Measurements from ENCODE around the gene PITRM1. TPM values are rescaled to one million over a fixed set of nuclear protein-coding genes. Genes with fewer than 3 reads are reported as not detected.

Gene PITRM1
- total and polyA plus RNA-seq, 2 experiments from 2014 or later: 44.1 to 45.9 TPM

DNA sequence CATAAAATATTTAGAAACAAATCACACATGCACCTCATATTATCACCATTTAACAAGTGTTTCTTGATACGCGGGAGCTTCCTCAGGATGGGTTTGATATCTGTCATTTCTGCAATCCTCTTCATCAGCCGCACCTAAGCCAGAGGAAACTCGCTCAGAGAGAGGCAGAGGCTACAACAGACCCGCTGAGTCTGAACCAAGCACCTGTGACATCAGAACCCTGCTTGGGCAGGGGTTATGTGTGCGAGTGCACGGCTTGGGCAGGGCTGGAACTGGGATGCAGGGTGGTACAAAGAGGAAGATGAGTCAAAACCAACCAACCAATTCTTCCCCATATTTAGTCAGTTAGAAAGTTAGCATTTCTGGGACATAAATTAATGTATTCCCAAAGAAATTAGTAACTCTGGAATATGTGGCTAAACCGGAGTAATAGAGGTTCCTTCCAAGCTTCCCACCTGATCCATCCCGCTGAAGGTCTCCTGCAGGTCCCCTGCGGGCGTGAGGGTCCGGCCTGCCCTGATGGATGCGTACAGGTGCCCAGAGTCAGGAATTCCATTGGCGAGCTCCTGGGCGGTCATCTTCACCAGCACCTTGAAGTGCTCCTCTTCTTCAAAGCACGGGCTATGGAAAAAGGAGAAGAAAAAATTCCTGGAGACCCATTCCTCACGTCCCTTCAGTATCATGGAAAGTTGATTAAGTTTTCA is 25.3 kb downstream of the PITRM1 start:
- H2AFZ ChIP-seq: no peak overlapping the region
- H3K9me2 ChIP-seq (replicated peaks; ENCODE audit: insufficient read depth): no peaks in the 10 kb centered on the region
- 97% methylated on average over 17 of the region's 17 CpGs for WGBS (ENCODE audit: low lambda C conversion rate, missing lambda C conversion rate)
- H3K9me3 ChIP-seq (ENCODE audit: low read depth): no peaks in the 10 kb centered on the region
- H3K27me3 ChIP-seq: no peaks in the 10 kb centered on the region
- H3K4me2 ChIP-seq: no peak overlapping the region
- H3K36me3 ChIP-seq (replicated peaks; ENCODE audit: insufficient read depth, low read depth): no peaks in the 10 kb centered on the region
- no peaks in the 10 kb centered on the region for H3K4me1 ChIP-seq (ENCODE audit: insufficient read depth)
- TF ChIP-seq EZH2phosphoT487 (IDR thresholded peaks at IDR 0.05; ENCODE audit: low read depth, severe bottlenecking, unreplicated experiment): no peak
- TF ChIP-seq, protein P1, sequence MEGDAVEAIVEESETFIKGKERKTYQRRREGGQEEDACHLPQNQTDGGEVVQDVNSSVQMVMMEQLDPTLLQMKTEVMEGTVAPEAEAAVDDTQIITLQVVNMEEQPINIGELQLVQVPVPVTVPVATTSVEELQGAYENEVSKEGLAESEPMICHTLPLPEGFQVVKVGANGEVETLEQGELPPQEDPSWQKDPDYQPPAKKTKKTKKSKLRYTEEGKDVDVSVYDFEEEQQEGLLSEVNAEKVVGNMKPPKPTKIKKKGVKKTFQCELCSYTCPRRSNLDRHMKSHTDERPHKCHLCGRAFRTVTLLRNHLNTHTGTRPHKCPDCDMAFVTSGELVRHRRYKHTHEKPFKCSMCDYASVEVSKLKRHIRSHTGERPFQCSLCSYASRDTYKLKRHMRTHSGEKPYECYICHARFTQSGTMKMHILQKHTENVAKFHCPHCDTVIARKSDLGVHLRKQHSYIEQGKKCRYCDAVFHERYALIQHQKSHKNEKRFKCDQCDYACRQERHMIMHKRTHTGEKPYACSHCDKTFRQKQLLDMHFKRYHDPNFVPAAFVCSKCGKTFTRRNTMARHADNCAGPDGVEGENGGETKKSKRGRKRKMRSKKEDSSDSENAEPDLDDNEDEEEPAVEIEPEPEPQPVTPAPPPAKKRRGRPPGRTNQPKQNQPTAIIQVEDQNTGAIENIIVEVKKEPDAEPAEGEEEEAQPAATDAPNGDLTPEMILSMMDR (IDR thresholded peaks at IDR 0.05; ENCODE audit: poor library complexity): no peak
- TF ChIP-seq EZH2 (IDR thresholded peaks at IDR 0.05; ENCODE audit: borderline replicate concordance): no peak
- no peaks in the 10 kb centered on the region for H3K79me2 ChIP-seq
- H4K20me1 ChIP-seq (ENCODE audit: insufficient read depth, poor library complexity, severe bottlenecking): no peaks in the 10 kb centered on the region
- H3K4me3 ChIP-seq: no peak overlapping the region
- no peak for DNase-seq (ENCODE audit: low spot score)
- H3K27ac ChIP-seq: no peak overlapping the region

DNA sequence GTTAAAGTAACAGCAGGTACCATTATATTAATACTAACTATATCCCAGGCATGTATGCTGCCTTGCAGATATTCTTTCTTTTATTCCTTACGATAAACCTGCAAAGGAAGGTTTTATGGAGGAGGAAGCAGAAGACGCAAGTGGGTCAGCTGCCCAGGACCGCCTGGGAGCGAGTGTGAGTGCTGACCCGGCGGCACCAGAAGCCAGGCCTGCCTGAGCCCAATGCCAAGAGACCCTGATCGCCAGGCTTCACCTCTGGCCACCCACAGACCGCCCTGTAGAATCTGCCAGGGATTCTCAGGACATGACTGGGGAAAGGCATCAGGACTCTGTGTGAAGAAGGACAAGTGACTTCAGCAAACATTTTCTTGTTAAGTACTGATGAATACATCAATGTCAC is 26.3 kb downstream of the PITRM1 start:
- H3K4me2 ChIP-seq: no peak overlapping the region
- H3K4me1 ChIP-seq (ENCODE audit: insufficient read depth): no peaks in the 10 kb centered on the region
- H3K79me2 ChIP-seq: no peaks in the 10 kb centered on the region
- H3K9me3 ChIP-seq (ENCODE audit: low read depth): no peaks in the 10 kb centered on the region
- DNase-seq (ENCODE audit: low spot score): no peak
- TF ChIP-seq EZH2 (IDR thresholded peaks at IDR 0.05; ENCODE audit: borderline replicate concordance): no peak
- no peak for TF ChIP-seq EZH2phosphoT487 (IDR thresholded peaks at IDR 0.05; ENCODE audit: low read depth, severe bottlenecking, unreplicated experiment)
- TF ChIP-seq, protein P1 (IDR thresholded peaks at IDR 0.05; ENCODE audit: poor library complexity): no peak
- H4K20me1 ChIP-seq (ENCODE audit: insufficient read depth, poor library complexity, severe bottlenecking): no peaks in the 10 kb centered on the region
- H3K27ac ChIP-seq: no peak overlapping the region
- no peak overlapping the region for H2AFZ ChIP-seq
- no peaks in the 10 kb centered on the region for H3K27me3 ChIP-seq
- H3K4me3 ChIP-seq: no peak overlapping the region
- WGBS (ENCODE audit: low lambda C conversion rate, missing lambda C conversion rate): 99% methylated on average over 8 of the region's 8 CpGs
- H3K9me2 ChIP-seq (replicated peaks; ENCODE audit: insufficient read depth): no peaks in the 10 kb centered on the region
- no peaks in the 10 kb centered on the region for H3K36me3 ChIP-seq (replicated peaks; ENCODE audit: insufficient read depth, low read depth)

DNA sequence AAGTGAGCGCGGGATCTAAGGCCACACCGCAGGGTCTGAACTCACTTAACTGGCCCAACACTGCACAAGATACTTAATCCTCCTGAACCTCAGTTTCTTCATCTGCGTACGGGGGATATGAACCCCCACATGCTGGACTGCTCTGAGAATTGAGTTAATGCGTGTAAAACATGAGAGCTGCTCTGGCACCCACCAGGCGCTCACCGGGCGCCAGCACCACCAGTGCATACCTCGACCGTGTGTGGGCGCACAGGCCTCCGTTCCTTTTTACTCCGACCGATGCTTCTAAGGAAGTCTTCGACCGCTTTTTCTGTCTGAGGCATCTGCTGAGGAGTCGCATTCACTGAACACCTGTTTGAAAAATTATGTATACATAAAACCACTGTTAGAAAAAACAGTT is 27.2 kb downstream of the PITRM1 start:
- Histone ChIP-seq H2AFZ (no peak overlapping the region), H3K79me2 (no peaks in the 10 kb centered on the region), H3K9me3 (ENCODE audit: low read depth) (no peaks in the 10 kb centered on the region), H3K27ac (no peak overlapping the region), H3K4me2 (no peak overlapping the region), H3K4me3 (no peak overlapping the region), H3K9me2 (replicated peaks; ENCODE audit: insufficient read depth) (no peaks in the 10 kb centered on the region), H3K4me1 (ENCODE audit: insufficient read depth) (no peaks in the 10 kb centered on the region), H4K20me1 (ENCODE audit: insufficient read depth, poor library complexity, severe bottlenecking) (no peaks in the 10 kb centered on the region), H3K36me3 (replicated peaks; ENCODE audit: insufficient read depth, low read depth) (peaks cover 2% of the 10 kb centered on the region), H3K27me3 (no peaks in the 10 kb centered on the region)
- TF ChIP-seq EZH2phosphoT487 (IDR thresholded peaks at IDR 0.05; ENCODE audit: low read depth, severe bottlenecking, unreplicated experiment): no peak
- TF ChIP-seq, protein P1 (IDR thresholded peaks at IDR 0.05; ENCODE audit: poor library complexity): no peak
- no peak for TF ChIP-seq EZH2 (IDR thresholded peaks at IDR 0.05; ENCODE audit: borderline replicate concordance)
- DNase-seq (ENCODE audit: low spot score): no peak
- WGBS (ENCODE audit: low lambda C conversion rate, missing lambda C conversion rate): 98% methylated on average over 18 of the region's 18 CpGs

All from hepatocyte (in vitro differentiated cells).